GM13976 (cell line): ENCODE measurements around the gene FGD4.

Experiments used
- DNase-seq: peaks from one replicate; pipeline ENCODE4 v3.0.0; 2012; ENCODE audit warnings: low spot score
- in situ Hi-C: fragments of 300-500 bp; cut with MboI; formaldehyde crosslinking; loops from one replicate; pipeline ENCODE4 v1.12.0; 2022; ENCODE audit warnings: low sequenced_read_pairs, mixed read lengths, inconsistent platforms; ENCODE audit not compliant: unreplicated experiment
- TF ChIP-seq, protein P1 (sequence below): IDR thresholded peaks from 2 replicates; pipeline ENCODE4 v1.5.1; 2012; ENCODE audit warnings: borderline replicate concordance, mild to moderate bottlenecking; ENCODE audit not compliant: insufficient read depth; ENCODE audit errors: extremely low read depth, missing control alignments, control extremely low read depth

Gene FGD4

DNA sequence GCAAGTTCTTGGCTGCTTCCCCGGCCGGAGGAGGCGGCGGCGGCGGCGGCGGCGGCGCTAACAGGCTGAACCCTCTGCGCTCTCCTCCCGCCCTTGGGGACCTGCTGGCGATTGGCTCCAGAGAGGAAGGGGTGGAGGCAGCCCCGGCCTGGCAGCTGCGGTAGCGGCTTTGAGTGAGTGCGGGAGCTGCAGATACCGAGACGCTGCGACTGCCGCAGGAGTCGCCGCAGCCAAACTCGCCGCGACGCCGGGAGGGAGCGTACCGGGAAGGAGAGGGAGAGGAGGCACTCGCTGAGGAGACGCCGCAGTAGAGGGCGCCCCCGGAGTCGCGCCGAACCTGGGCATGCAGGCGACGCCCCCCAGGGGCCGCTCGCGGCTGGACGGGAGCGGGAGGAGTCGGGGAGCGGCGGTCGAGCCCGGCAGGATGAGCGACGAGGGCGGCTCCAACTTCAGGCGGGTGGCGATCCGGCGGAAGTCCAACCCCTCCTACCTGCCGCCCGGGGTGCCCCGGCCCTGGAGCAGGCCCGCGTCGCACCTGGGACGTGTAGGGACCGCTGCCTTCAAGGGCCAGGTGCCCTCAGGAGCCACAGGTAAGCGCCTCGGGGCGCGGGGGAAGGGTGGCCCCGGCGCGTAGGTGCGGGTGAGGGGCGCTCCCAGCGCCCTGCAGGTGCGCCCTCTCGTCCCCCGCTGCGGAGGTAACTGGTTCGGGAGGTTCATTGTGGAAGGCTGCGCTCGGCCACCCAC lies at the start of gene FGD4:
FGD4 (plus strand) TSS at position 189 of the 744 bp plus-strand sequence.
- TF ChIP-seq, protein P1, sequence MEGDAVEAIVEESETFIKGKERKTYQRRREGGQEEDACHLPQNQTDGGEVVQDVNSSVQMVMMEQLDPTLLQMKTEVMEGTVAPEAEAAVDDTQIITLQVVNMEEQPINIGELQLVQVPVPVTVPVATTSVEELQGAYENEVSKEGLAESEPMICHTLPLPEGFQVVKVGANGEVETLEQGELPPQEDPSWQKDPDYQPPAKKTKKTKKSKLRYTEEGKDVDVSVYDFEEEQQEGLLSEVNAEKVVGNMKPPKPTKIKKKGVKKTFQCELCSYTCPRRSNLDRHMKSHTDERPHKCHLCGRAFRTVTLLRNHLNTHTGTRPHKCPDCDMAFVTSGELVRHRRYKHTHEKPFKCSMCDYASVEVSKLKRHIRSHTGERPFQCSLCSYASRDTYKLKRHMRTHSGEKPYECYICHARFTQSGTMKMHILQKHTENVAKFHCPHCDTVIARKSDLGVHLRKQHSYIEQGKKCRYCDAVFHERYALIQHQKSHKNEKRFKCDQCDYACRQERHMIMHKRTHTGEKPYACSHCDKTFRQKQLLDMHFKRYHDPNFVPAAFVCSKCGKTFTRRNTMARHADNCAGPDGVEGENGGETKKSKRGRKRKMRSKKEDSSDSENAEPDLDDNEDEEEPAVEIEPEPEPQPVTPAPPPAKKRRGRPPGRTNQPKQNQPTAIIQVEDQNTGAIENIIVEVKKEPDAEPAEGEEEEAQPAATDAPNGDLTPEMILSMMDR, result peak; percentile 31
- in situ Hi-C loops, result no loop called here
- peak; percentile 86 for DNase-seq

- no peak for DNase-seq
- in situ Hi-C loops, result no loop called here
- TF ChIP-seq, protein P1, result no peak
These were observed 45.8 kb upstream of the FGD4 start for GRCh38 chr12:32353540-32353939.

DNA sequence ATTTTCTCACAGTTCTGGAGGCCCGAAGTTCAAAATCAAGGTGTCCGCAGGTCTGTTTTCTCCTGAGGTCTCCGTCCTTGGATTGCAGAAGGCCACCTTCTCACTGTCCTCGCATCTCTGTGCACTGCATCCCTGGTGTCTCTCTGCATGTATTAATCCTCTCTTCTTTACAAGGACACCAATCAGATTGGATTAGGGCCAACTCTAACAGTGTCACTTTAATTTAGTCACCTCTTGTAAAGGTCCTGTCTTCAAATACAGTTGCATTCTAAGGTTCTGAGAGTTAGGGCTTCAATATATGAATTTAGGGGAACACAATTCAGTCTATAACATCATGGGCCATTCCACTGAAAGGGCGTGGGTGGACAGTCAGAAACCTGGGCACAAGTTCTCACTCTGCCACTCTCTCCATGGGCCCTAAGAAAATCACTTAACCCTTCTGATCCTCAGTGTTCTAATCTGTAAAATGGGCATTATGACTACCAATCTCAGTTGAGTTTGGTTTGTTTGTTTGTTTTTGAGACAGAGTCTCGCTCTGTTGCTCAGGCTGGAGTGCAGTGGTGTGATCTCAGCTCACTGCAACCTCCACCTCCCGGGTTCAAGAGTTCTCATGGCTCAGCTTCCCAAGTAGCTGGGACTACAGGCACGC lies 41.6 kb upstream of the FGD4 start:
- TF ChIP-seq, protein P1, result no peak
- DNase-seq, result no peak
- in situ Hi-C loops, result no loop called here

GRCh38 chr12:32360956-32361355 lies 38.4 kb upstream of the FGD4 start:
- DNase-seq, result no peak
- in situ Hi-C loops, result loop anchor here (10.0 kb wide), 1 partner anchor 304 kb away; no protein-coding TSS in a partner anchor
- TF ChIP-seq, protein P1, result no peak

DNA sequence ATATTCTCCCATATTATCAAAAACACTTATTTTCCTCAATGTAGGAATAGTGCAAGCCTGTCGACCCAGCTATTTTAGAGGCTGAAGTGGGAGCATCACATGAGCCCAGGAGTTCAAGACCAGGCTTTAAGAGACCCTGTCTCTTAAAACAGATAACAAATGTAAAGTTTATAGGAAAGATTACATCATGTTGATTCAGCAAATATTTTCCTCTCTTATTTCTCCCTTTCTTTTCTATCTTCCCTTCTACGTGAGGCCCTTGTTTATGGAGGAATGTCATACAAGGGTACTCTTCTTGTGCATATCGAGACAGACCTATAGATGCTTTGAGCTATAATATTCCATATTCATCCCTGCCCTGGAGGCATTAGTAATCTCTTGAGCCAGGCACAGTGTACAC lies 36.5 kb upstream of the FGD4 start:
- TF ChIP-seq, protein P1, result no peak
- in situ Hi-C loops, result loop anchor here (10.0 kb wide), 1 partner anchor 302 kb away; no protein-coding TSS in a partner anchor

DNA sequence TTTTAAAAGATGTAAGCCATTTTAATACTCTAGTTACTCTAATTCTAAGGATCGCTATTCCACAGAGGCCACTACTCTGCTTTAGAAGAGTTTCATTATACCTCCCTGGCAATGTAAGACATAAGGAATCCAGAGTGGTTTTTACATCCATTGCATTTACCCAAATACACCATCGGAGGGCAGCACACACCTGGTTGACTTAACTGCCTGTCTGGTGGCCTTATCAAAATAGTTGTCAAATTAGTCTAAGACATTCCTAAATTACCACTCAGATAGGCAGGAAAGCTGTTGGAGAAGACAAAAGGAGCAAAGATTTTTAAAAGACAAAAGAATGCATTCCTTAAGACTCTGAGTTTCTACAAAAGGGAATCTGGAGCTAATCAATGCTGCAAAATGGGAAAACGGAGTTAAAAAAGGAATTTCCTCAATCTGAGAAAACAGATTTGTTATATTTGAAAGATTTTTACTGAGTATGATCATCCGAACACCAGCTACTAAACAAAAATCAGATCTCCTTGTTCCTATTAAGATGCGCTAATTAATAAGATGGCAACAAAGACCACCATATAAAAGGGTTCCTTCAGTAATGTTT lies 33.8 kb upstream of the FGD4 start:
- TF ChIP-seq, protein P1, result peak; percentile 50
- in situ Hi-C loops, result loop anchor here (10.0 kb wide), 1 partner anchor 299 kb away; no protein-coding TSS in a partner anchor
- peak; percentile 58 for DNase-seq

More for the DNA sequence above, 36.5 kb upstream of the FGD4 start:
- no peak for DNase-seq
